HCT116 (cell line): ENCODE data around the gene PAGR1. TPM values are rescaled to one million over a fixed set of nuclear protein-coding genes. Genes with fewer than 3 reads are reported as not detected.
A peak's percentile ranks its signal among the peaks of the same experiment; 100 is the strongest.

Experiments used
- ATAC-seq: fragments of 200-7000 bp; cut with Tn5 transposase; 2 replicates; pipeline ENCODE4 v1.9.1; 2020; ENCODE audit warnings: mild to moderate bottlenecking, moderate library complexity
- BruUV-seq: library from RNA; stranded (reverse); fragments of 400-500 nt; replicated peaks from 2 replicates; lab custom pipeline; 2021; lab: Mats Ljungman, UMichigan
- CTCF ChIA-PET: fragments of 300-600 bp; sonication (Branson Sonifier 250); formaldehyde crosslinking; loops from one replicate; lab custom pipeline; 2021; ENCODE audit warnings: antibody characterized with exemption; lab: Charles Lee
- POLR2A ChIA-PET: fragments of 300-600, 350-600 bp; sonication (Branson Sonifier 250); formaldehyde crosslinking; loops from one replicate; lab custom pipeline; 2021; ENCODE audit warnings: antibody characterized with exemption; lab: Charles Lee
- RAD21 ChIA-PET, 2 experiments: fragments of 300-600 bp; sonication (Branson Sonifier 250); formaldehyde crosslinking; loops; one replicate each; lab custom pipeline; 2023; ENCODE audit warnings: low total read pairs in 2 of 2; ENCODE audit not compliant: uncharacterized antibody in 2 of 2, unreplicated experiment in 2 of 2, low non-redundant PET in 1 of 2; lab: Charles Lee
- DNase-seq: peaks from one replicate; pipeline ENCODE4 v3.0.0-alpha.2; 2010; ENCODE audit warnings: low read depth, low spot score
- H2AFZ ChIP-seq: fragments of 200-600 bp; shearing (Covaris generic), sonication (generic); 2 replicates; pipeline ENCODE4 v1.6.1; 2017; ENCODE audit warnings: low read depth, mixed run types, mixed read lengths, antibody characterized with exemption, low read length; ENCODE audit not compliant: poor library complexity, severe bottlenecking
- H3K27ac ChIP-seq: 2 replicates; pipeline ENCODE4 v1.5.1; 2012; ENCODE audit warnings: low read depth, low read length
- H3K27me3 ChIP-seq: fragments of 200-600 bp; sonication (generic); 2 replicates; pipeline ENCODE4 v1.6.1; 2016; ENCODE audit warnings: mixed run types, low read length, mixed read lengths; ENCODE audit not compliant: insufficient read depth
- H3K36me3 ChIP-seq, 2 experiments: fragments of 200-500 bp in 1 of 2; fragments of 200-600 bp in 1 of 2; sonication (Bioruptor generic) in 1 of 2; sonication (generic) in 1 of 2; 2 replicates each; pipeline versions ENCODE4 v1.5.1 to v1.6.1; 2014 to 2016; ENCODE audit warnings: low read length in 2 of 2, inconsistent platforms in 1 of 2, mixed read lengths in 1 of 2, mixed run types in 1 of 2; ENCODE audit not compliant: insufficient read depth in 2 of 2, control insufficient read depth in 1 of 2
- H3K4me1 ChIP-seq, 2 experiments: fragments of 200-600 bp in 1 of 2; sonication (generic) in 1 of 2; 2 replicates each; pipeline versions ENCODE4 v1.5.1 to v1.6.1; 2012 to 2017; ENCODE audit warnings: low read length in 2 of 2, inconsistent platforms in 1 of 2, mild to moderate bottlenecking in 1 of 2, mixed read lengths in 1 of 2, mixed run types in 1 of 2, moderate library complexity in 1 of 2; ENCODE audit not compliant: insufficient read depth in 2 of 2, control insufficient read depth in 1 of 2
- H3K4me2 ChIP-seq: fragments of 200-600 bp; sonication (generic); 2 replicates; pipeline ENCODE4 v1.6.1; 2017; ENCODE audit warnings: mixed run types, low read length, mixed read lengths
- H3K4me3 ChIP-seq, 2 experiments: fragments of 200-600 bp in 1 of 2; sonication (generic) in 1 of 2; replicated peaks in 1 of 2; 2 replicates each; pipeline ENCODE4 v1.5.1; 2011 to 2016; ENCODE audit warnings: low read length in 2 of 2, control low read depth in 1 of 2, low read depth in 1 of 2, mild to moderate bottlenecking in 1 of 2, mixed read lengths in 1 of 2, mixed run types in 1 of 2
- H3K79me2 ChIP-seq: fragments of 200-600 bp; sonication (generic); 2 replicates; pipeline ENCODE4 v1.6.1; 2017; ENCODE audit warnings: mild to moderate bottlenecking, mixed run types, low read length, moderate library complexity, mixed read lengths; ENCODE audit not compliant: insufficient read depth
- H3K9ac ChIP-seq: fragments of 200-600 bp; sonication (generic); 2 replicates; pipeline ENCODE4 v1.6.1; 2016; ENCODE audit warnings: low read length, mixed read lengths
- H3K9me2 ChIP-seq: fragments of 200-600 bp; sonication (generic), shearing (Covaris generic); 2 replicates; pipeline ENCODE4 v1.6.1; 2017; ENCODE audit warnings: mixed run types, mild to moderate bottlenecking, moderate library complexity; ENCODE audit not compliant: insufficient read depth
- H3K9me3 ChIP-seq, 2 experiments: fragments of 200-500 bp in 1 of 2; fragments of 200-600 bp in 1 of 2; sonication (Bioruptor generic) in 1 of 2; sonication (generic) in 1 of 2; 2 replicates each; pipeline ENCODE4 v1.6.1; 2014 to 2017; ENCODE audit warnings: low read length in 2 of 2, mixed read lengths in 2 of 2, inconsistent platforms in 1 of 2, low read depth in 1 of 2, mild to moderate bottlenecking in 1 of 2, mixed run types in 1 of 2, moderate library complexity in 1 of 2; ENCODE audit not compliant: control insufficient read depth in 1 of 2, insufficient read depth in 1 of 2
- H4K20me1 ChIP-seq: fragments of 200-600 bp; sonication (generic), shearing (Covaris generic); 2 replicates; pipeline ENCODE4 v1.6.1; 2017; ENCODE audit warnings: mixed run types, mild to moderate bottlenecking, moderate library complexity; ENCODE audit not compliant: insufficient read depth
- ATF3 ChIP-seq: IDR thresholded peaks from 2 replicates; pipeline ENCODE4 v1.6.1; 2012
- CEBPB ChIP-seq: IDR thresholded peaks from 2 replicates; pipeline ENCODE4 v1.6.1; 2012; ENCODE audit warnings: low read depth
- CTCF ChIP-seq, 3 experiments: fragments of 200-600 bp in 1 of 3; sonication (generic) in 1 of 3; IDR thresholded peaks in 2 of 3; conservative IDR thresholded peaks in 1 of 3; 2 replicates each; pipeline ENCODE4 v1.5.1; 2012 to 2017; ENCODE audit warnings: low read depth in 2 of 3, low read length in 2 of 3, antibody characterized with exemption in 1 of 3, borderline replicate concordance in 1 of 3, control low read depth in 1 of 3, mild to moderate bottlenecking in 1 of 3, mixed read lengths in 1 of 3, mixed run types in 1 of 3, moderate library complexity in 1 of 3; ENCODE audit not compliant: insufficient read depth in 1 of 3
- JUND ChIP-seq: IDR thresholded peaks from 2 replicates; pipeline ENCODE4 v1.6.1; 2012
- POLR2AphosphoS5 ChIP-seq: IDR thresholded peaks from 2 replicates; pipeline ENCODE4 v1.6.1; 2011; ENCODE audit warnings: mild to moderate bottlenecking, low read depth, low read length, moderate library complexity
- RAD21 ChIP-seq: IDR thresholded peaks from 2 replicates; pipeline ENCODE4 v1.6.1; 2012; ENCODE audit warnings: low read depth, mild to moderate bottlenecking
- SIN3A ChIP-seq: IDR thresholded peaks from 2 replicates; pipeline ENCODE4 v1.6.1; 2012; ENCODE audit warnings: low read depth
- TCF7L2 ChIP-seq: IDR thresholded peaks from 2 replicates; pipeline ENCODE4 v1.7.0; 2011; ENCODE audit warnings: borderline replicate concordance, inconsistent platforms; ENCODE audit not compliant: insufficient read depth, insufficient read length; ENCODE audit errors: extremely low read depth
- YY1 ChIP-seq: IDR thresholded peaks from 2 replicates; pipeline ENCODE4 v1.6.1; 2011; ENCODE audit warnings: low read length, low read depth, moderate library complexity, mild to moderate bottlenecking; ENCODE audit not compliant: insufficient replicate concordance; ENCODE audit errors: extremely low read depth
- ZBTB33 ChIP-seq: IDR thresholded peaks from 2 replicates; pipeline ENCODE4 v1.6.1; 2011; ENCODE audit warnings: mild to moderate bottlenecking, low read length, moderate library complexity; ENCODE audit not compliant: insufficient replicate concordance; ENCODE audit errors: extremely low read depth
- ZFX ChIP-seq: fragments of 450-650 bp; IDR thresholded peaks from 2 replicates; pipeline ENCODE4 v1.6.1; 2017
- ZNF274 ChIP-seq: fragments of 200-500 bp; sonication (Bioruptor generic); IDR thresholded peaks from 2 replicates; pipeline ENCODE4 v1.6.1; 2014; ENCODE audit warnings: mild to moderate bottlenecking, low read depth, low read length, inconsistent platforms
- intact Hi-C: fragments of 100-400 bp; cut with micrococcal nuclease; formaldehyde crosslinking; loops from 2 replicates; pipeline ENCODE4 v1.10.0; 2022
- total RNA-seq: library from RNA; stranded (reverse); gene quantifications from one replicate; pipeline ENCODE4 v1.2.1, GENCODE V29; 2021; ENCODE audit not compliant: unreplicated experiment

Gene PAGR1
- total RNA-seq, 1 experiment from 2014 or later: 28.9 TPM

GRCh38 chr16:29842732-29843346, 26.9 kb downstream of the PAGR1 start:
- Histone ChIP-seq H3K27me3 (no peaks in the 10 kb centered on the region), H3K9me3 (no peaks in the 10 kb centered on the region), H3K4me1 (no peaks in the 10 kb centered on the region), H3K79me2 (no peaks in the 10 kb centered on the region), H3K36me3 (peaks cover 0 to 2% of the 10 kb centered on the region in 2 experiments; a peak in 2 of 4 replicates), H4K20me1 (no peaks in the 10 kb centered on the region), H3K9me2 (no peaks in the 10 kb centered on the region), H3K27ac (no peak overlapping the region), H3K4me2 (no peak overlapping the region), H3K9ac (no peak overlapping the region), H2AFZ (no peak overlapping the region), H3K4me3 (no peak overlapping the region)
- RAD21 ChIA-PET: no interaction called here
- POLR2A ChIA-PET: no interaction called here
- BruUV-seq: no TSS peak
- TF ChIP-seq JUND (no peak), ATF3 (no peak), YY1 (no peak), ZNF274 (no peak), CTCF (IDR thresholded peaks at IDR 0.05 in 2 of 3, conservative IDR thresholded peaks at IDR 0.05 in 1 of 3; ENCODE audit: borderline replicate concordance in 1 of 3, insufficient read depth in 1 of 3, low read depth in 2 of 3, low read length in 2 of 3) (0 out of 6 replicates have a peak, but pooled peaks of 1 of the 3 experiments have one; percentile 10), TCF7L2 (no peak), POLR2AphosphoS5 (no peak), ZFX (no peak), SIN3A (no peak), ZBTB33 (no peak), RAD21 (peak; percentile 20; the same call in 1 of the 2 replicates), CEBPB (no peak)
- CTCF ChIA-PET: interaction anchor here (1.1 kb wide), 1 partner anchor 35 kb away, joined by 5 read pairs; no protein-coding TSS in a partner anchor
- intact Hi-C loops: no loop called here
- DNase-seq: no peak
- peak; percentile 80 for ATAC-seq
